ENCODE measurements around the gene PATJ.

DNA sequence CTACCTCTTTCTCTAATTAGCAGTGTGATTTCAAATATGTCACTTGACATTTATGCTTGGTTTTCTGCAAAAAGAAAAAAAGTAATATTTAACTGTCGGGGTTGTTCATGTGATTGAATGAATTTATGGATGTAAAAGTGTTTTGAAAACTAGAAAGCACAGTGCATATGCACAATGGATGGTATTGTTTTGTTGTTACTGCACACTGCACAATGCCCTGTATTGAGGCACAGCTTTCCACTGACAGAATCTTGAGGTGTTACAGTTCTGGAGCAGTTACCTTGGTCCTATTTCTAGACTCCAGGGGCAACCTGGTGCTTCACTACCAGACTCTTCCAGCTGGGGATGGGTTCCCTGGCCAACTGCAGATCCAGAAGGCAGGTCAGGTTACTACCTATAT, 335.5 kb downstream of the PATJ start:
- TF ChIP-seq ETV6 (CRISPR knock-in tag; IDR thresholded peaks at IDR 0.05) (no peak), NR3C1 (CRISPR knock-in tag; conservative IDR thresholded peaks at IDR 0.05; ENCODE audit: low read depth) (no peak)

Data from WTC11 (cell line).